GM08714 (cell line): ENCODE data around the gene TMEM134.

Experiments used
- H3K4me3 ChIP-seq: fragments of 200-500 bp; sonication (Bioruptor generic); 2 replicates; pipeline ENCODE4 v1.5.1; 2014; ENCODE audit warnings: mild to moderate bottlenecking, low read length, inconsistent platforms
- ZNF274 ChIP-seq: IDR thresholded peaks from 2 replicates; pipeline ENCODE4 v1.6.1; 2012; ENCODE audit warnings: mild to moderate bottlenecking, low read depth, low read length

Gene TMEM134

GRCh38 chr11:67504005-67504949 is 35.2 kb upstream of the TMEM134 start:
- H3K4me3 ChIP-seq: peak overlapping the region; percentile 71
- no peak for TF ChIP-seq ZNF274

GRCh38 chr11:67503119-67504004 is 34.3 kb upstream of the TMEM134 start:
- no peak for TF ChIP-seq ZNF274

DNA sequence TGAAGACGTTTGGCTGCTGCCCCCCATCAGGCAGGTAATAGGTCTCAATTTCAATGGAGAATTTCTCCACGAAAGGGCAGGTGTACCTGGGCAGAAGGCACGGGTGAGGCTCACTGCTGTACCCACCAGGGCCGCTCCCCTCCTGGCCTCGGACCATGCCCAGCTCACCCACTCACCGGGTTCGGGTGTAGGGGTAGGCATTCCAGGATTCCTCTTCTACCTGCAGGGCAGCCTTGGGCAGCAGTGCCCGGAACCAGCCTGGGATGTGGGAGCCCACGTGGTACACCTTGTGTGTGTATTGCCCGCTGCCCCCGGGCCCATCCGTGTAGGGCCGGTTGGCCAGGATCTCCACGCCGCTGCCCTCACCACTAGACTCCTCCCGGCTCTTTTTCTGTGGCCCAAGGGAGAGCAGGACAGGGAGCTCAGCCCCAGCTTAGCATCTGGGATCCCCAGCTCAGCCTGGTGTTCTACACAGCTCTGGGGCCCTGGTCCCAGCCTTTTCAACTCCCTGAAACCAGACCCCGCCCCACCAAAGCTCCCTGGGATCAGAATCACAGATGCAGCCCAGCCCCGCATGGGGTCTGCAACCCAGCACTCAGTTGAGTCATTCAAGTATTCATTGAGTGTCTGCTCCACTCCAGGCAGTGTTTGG is 33.4 kb upstream of the TMEM134 start:
- H3K4me3 ChIP-seq: no peak overlapping the region
- TF ChIP-seq ZNF274: no peak

More at GRCh38 chr11:67503119-67504004, 34.3 kb upstream of the TMEM134 start:
- H3K4me3 ChIP-seq: peak overlapping the region; percentile 71; the same call in 1 of the 2 replicates

DNA sequence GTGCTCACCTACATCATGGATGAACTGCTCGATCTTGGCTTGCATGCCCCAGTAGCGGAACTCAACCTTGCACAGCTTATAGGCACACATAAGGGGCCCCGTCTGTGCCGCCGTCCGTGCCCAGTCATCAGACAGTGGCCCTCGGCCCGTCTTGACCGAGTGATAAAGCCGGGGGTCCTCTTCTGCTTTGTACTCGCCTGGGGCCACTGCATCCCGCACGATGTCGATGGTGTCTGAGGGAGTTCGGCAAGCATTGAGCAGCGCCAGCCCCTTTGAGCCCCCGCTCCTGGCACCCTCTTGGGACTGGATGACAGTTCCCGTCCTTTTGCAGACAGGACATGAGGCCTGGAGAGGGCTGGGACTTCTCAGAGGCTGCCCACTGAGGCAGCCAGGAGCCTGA is 32.8 kb upstream of the TMEM134 start:
- TF ChIP-seq ZNF274: no peak
- no peak overlapping the region for H3K4me3 ChIP-seq

- H3K4me3 ChIP-seq: no peak overlapping the region
- no peak for TF ChIP-seq ZNF274
These were observed 32.0 kb upstream of the TMEM134 start for GRCh38 chr11:67500831-67501715.

DNA sequence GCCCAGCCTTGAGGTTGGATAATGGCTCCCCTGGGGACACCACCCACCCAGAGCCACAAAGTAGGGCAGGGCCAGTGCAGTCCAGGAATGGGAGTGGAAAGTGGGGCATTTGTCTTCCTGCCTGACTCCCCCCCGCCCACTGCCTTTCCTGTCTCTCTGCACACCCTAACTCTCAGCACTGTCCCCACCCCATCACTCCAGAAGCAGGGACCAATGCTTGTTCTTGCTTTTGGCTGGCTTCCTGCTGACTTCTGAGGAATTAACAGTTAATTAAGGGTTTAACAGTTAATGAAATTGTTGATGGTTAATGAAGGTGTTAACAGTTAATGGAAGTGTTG is 31.4 kb upstream of the TMEM134 start:
- TF ChIP-seq ZNF274: no peak
- no peak overlapping the region for H3K4me3 ChIP-seq

GRCh38 chr11:67499808-67500483 is 30.9 kb upstream of the TMEM134 start:
- no peak for TF ChIP-seq ZNF274
- no peak overlapping the region for H3K4me3 ChIP-seq

DNA sequence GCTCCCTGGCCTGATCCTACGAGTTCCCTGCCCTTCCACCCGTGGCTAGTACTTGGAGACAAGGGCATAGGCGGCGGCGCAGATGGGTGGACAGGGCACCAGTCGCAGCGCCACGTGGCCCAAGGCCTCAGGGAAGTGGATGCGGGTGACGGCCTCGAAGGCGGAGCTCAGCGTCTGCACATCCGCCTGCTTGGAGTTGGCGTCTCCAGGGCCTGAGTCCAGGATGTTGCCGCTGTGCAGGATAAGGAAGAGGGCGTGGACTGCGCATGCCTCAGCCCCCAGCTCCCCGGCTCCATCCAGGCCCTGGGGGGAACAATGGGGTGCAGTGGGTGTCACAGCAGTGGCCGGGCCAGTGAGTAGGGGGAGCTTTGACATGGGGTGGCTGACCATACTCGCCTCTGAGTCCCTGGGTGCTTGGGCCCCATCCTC is 29.5 kb upstream of the TMEM134 start:
- TF ChIP-seq ZNF274: no peak
- no peak overlapping the region for H3K4me3 ChIP-seq

GRCh38 chr11:67497656-67498291 is 28.7 kb upstream of the TMEM134 start:
- TF ChIP-seq ZNF274: no peak
- H3K4me3 ChIP-seq: no peak overlapping the region

GRCh38 chr11:67496113-67496512 is 27.1 kb upstream of the TMEM134 start:
- H3K4me3 ChIP-seq: no peak overlapping the region
- no peak for TF ChIP-seq ZNF274

- no peak overlapping the region for H3K4me3 ChIP-seq
- TF ChIP-seq ZNF274: no peak
These were observed 26.4 kb upstream of the TMEM134 start for GRCh38 chr11:67495234-67496005.
